PFSK-1 (cell line): ENCODE measurements around the gene FKBP2.
A peak's percentile ranks its signal among the peaks of the same experiment; 100 is the strongest.

ENCODE experiments used
- FOXP2 ChIP-seq: optimal IDR thresholded peaks from 2 replicates; pipeline ENCODE3; 2011; ENCODE audit warnings: borderline replicate concordance, control low read depth, inconsistent platforms; ENCODE audit not compliant: insufficient read depth; ENCODE audit errors: extremely low read length, extremely low read depth
- POLR2AphosphoS5 ChIP-seq: IDR thresholded peaks from 2 replicates; pipeline ENCODE4 v1.6.1; 2012; ENCODE audit warnings: low read depth, mild to moderate bottlenecking, control low read depth, low read length, moderate library complexity
- SIN3A ChIP-seq: IDR thresholded peaks from 2 replicates; pipeline ENCODE4 v1.6.1; 2012; ENCODE audit warnings: mild to moderate bottlenecking, low read length, moderate library complexity, borderline replicate concordance; ENCODE audit not compliant: insufficient read depth
- TAF1 ChIP-seq: IDR thresholded peaks from 2 replicates; pipeline ENCODE4 v1.6.1; 2012; ENCODE audit warnings: low read length, control low read depth, borderline replicate concordance; ENCODE audit not compliant: insufficient read depth
- TF ChIP-seq, protein P1 (sequence below), 2 experiments: IDR thresholded peaks; 2 replicates each; pipeline versions ENCODE4 v1.6.1 to v1.8.0; 2011 to 2012; ENCODE audit warnings: low read depth in 2 of 2, low read length in 2 of 2, control low read depth in 1 of 2, inconsistent platforms in 1 of 2, mild to moderate bottlenecking in 1 of 2, moderate library complexity in 1 of 2; ENCODE audit not compliant: insufficient read depth in 1 of 2

Gene FKBP2

DNA sequence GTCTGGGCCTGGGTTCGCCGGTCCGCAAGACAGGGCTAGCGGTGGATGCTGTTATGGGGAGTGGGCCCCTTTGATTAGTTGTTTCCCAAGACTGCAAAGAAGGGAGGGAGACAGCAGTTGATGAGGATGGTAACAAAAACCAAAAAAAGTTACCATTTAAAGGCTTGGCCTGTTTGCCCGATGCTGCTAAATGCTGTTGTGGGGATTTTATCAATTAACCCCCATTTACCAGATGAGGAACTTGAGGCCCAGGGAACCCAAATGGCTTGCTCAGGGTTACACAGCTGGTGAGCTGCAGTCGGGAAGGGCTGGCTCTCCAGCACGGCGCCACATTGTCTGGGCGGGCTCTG lies 18.3 kb upstream of the FKBP2 start:
- TF ChIP-seq POLR2AphosphoS5 (no peak), TAF1 (no peak), FOXP2 (no peak), SIN3A (no peak)
- TF ChIP-seq, protein P1, sequence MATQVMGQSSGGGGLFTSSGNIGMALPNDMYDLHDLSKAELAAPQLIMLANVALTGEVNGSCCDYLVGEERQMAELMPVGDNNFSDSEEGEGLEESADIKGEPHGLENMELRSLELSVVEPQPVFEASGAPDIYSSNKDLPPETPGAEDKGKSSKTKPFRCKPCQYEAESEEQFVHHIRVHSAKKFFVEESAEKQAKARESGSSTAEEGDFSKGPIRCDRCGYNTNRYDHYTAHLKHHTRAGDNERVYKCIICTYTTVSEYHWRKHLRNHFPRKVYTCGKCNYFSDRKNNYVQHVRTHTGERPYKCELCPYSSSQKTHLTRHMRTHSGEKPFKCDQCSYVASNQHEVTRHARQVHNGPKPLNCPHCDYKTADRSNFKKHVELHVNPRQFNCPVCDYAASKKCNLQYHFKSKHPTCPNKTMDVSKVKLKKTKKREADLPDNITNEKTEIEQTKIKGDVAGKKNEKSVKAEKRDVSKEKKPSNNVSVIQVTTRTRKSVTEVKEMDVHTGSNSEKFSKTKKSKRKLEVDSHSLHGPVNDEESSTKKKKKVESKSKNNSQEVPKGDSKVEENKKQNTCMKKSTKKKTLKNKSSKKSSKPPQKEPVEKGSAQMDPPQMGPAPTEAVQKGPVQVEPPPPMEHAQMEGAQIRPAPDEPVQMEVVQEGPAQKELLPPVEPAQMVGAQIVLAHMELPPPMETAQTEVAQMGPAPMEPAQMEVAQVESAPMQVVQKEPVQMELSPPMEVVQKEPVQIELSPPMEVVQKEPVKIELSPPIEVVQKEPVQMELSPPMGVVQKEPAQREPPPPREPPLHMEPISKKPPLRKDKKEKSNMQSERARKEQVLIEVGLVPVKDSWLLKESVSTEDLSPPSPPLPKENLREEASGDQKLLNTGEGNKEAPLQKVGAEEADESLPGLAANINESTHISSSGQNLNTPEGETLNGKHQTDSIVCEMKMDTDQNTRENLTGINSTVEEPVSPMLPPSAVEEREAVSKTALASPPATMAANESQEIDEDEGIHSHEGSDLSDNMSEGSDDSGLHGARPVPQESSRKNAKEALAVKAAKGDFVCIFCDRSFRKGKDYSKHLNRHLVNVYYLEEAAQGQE (IDR thresholded peaks at IDR 0.05; ENCODE audit: insufficient read depth in 1 of 2, low read depth in 2 of 2, low read length in 2 of 2) = no peak

DNA sequence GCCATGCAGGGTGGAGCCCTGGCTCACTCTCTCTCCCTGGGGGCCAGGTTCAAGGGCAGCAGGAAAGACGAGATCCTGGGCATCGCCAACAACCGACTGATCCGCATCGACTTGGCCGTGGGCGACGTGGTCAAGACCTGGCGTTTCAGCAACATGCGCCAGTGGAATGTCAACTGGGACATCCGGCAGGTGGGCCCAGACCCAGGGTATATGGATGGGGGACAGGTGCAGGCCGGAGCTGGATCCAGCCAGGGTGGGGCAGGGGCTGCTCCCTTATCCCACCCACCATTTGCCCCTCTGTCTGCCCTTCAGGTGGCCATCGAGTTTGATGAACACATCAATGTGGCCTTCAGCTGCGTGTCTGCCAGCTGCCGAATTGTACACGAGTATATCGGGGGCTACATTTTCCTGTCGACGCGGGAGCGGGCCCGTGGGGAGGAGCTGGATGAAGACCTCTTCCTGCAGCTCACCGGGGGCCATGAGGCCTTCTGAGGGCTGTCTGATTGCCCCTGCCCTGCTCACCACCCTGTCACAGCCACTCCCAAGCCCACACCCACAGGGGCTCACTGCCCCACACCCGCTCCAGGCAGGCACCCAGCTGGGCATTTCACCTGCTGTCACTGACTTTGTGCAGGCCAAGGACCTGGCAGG lies 17.8 kb upstream of the FKBP2 start:
- no peak for TF ChIP-seq SIN3A
- TF ChIP-seq, protein P1 (IDR thresholded peaks at IDR 0.05; ENCODE audit: insufficient read depth in 1 of 2, low read depth in 2 of 2, low read length in 2 of 2) = no peak
- no peak for TF ChIP-seq POLR2AphosphoS5
- TF ChIP-seq TAF1 = no peak
- no peak for TF ChIP-seq FOXP2

DNA sequence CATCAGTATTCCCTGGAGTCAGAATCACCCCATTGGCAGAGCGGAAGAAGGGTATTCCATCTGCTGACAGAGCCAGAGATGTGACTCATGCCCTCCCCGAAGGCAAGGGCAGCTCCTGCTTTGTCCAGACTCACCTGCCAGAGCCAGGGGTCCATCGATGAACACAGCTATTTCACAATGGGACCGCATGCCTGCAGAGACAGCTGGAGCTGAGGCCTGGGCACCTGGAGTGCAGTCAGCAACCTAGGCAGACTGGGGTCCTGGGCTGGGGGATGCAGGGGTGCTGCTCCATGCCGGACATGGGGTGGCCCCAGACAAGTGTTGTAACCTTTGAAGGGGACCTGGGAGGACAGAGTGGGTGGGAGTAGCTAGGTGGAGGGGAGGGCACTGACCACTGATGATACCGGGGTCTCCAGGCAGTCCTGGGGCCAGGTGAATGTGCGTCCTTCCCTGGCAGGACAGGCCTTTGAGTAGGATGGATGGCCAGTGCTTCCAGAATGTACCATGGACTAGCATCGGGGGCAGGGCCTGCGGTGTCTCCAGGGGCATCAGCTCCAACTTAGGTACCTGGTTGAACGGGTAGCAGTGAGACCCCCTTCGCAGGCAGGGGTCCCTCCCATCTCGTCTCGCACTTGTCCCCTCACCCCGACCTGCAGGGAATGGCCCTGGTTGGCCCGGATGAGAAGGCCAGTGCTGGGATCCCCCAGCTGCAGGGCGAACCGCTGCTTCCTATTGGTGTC lies 16.6 kb upstream of the FKBP2 start:
- TF ChIP-seq TAF1 = no peak

DNA sequence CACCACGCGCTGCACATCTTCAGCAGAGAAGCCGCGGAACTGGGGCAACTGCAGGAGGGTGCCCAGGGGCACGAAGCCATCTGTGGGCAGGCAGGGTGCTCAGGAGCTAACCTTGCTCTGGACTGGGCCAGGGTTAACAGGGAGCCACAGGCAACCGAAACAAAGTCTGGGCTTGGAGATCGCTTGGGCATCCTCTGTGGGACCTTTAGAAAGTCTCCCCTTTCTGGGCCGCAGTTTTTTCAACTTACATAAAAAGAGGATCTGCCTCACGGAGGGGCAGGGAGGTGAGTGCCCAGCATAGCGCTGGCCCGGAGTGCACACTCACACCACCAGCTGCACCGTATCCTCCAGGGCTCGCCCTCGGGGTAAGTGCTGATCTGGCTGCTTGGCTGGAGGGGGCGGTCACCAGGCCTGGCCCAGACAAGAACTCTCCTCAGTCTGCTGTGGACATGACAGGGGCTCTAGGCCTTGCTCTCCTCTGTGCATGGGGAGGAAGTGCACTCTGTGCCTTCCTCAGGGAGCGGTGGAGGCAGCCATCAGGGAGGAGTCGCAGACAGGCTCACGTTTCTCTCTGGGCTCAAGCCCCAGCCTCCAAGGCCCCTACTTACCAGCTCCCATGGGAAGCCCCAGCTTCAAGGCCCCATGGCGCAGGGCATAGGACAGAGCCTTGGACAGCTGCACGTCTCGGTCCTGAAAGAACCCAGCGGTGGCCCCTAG lies 15.8 kb upstream of the FKBP2 start:
- TF ChIP-seq FOXP2 = no peak
- no peak for TF ChIP-seq POLR2AphosphoS5
- TF ChIP-seq, protein P1 (IDR thresholded peaks at IDR 0.05; ENCODE audit: insufficient read depth in 1 of 2, low read depth in 2 of 2, low read length in 2 of 2) = no peak
- no peak for TF ChIP-seq SIN3A
- no peak for TF ChIP-seq TAF1

DNA sequence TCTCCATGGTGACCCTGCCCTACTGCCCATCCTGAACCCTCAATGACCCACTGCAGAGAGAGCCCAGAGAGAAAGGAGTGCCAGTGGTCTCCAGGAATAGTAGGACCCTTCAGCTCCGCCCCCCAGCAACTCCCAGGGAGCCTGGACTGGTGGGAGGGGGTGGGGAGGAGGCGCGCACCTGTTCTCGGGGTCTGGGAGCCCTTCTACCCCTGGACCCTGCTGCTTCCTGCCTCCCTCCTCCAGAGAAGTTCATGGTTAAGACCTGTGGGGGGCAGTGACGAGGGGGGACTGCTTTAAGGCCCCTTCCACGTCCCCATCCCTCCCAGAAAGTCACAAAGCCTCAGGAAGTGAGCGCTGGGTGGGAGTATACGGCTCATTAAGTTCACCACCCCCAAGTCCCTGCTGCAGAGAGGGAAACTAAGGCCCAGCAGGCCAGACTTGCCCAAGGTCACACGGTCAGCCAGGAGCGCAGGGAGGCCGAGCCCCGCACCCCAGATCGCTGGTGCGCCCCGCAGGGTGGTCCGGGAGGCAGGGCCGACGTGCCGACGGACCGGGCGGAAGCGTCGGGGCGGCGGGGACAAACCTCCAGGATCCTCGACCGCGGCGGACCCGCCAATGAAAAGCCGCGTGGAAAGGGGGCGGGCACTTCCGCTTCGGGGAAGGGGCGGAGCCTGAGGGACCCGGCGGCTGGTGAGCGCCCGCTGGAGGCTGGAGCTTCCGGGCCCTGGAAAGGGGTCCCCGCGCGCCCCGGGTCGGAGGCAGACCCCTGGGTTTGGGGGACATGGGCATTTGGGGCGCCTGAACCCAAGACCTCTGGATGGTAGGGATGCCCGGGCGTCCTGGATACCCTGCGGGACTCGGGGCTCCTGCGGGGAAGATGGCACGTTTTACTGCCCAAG lies 15.0 kb upstream of the FKBP2 start, which contains the start of the genes NUDT22 and TRPT1:
NUDT22 (plus strand) TSS at position 667 of the 899 bp plus-strand sequence. CDS start 379 bp downstream, outside the sequence.
TRPT1 (minus strand) TSS at position 579 of the 899 bp plus-strand sequence; CDS start at position 253, 326 bp downstream.
- no peak for TF ChIP-seq FOXP2
- TF ChIP-seq SIN3A = 0 out of 2 replicates have a peak, but pooled peaks have one; percentile 12
- peak; percentile 77; the same call in 1 of the 2 replicates for TF ChIP-seq POLR2AphosphoS5
- TF ChIP-seq TAF1 = peak; percentile 71; the same call in 1 of the 2 replicates
